HG03039 (cell line): ENCODE data around the gene CXCL14.

ENCODE experiments used
- ATAC-seq: cut with Tn5 transposase; IDR thresholded peaks from one replicate; pipeline ENCODE4 v1.9.1; 2021; ENCODE audit warnings: mild to moderate bottlenecking, moderate library complexity; ENCODE audit not compliant: unreplicated experiment

Gene CXCL14

GRCh38 chr5:135596788-135597187, 18.0 kb upstream of the CXCL14 start:
- no peak for ATAC-seq

- no peak for ATAC-seq
Measured at GRCh38 chr5:135596157-135596763, 17.5 kb upstream of the CXCL14 start.

GRCh38 chr5:135594416-135594960, 15.7 kb upstream of the CXCL14 start:
- no peak for ATAC-seq

GRCh38 chr5:135593886-135594285, 15.1 kb upstream of the CXCL14 start:
- ATAC-seq = no peak

- ATAC-seq = no peak
Measured at GRCh38 chr5:135593141-135593540, 14.3 kb upstream of the CXCL14 start.

GRCh38 chr5:135592312-135593045, 13.7 kb upstream of the CXCL14 start:
- ATAC-seq = no peak

GRCh38 chr5:135591277-135591676, 12.5 kb upstream of the CXCL14 start:
- no peak for ATAC-seq

GRCh38 chr5:135589152-135589551, 10.4 kb upstream of the CXCL14 start:
- no peak for ATAC-seq

- no peak for ATAC-seq
Measured at GRCh38 chr5:135587721-135588663, 9.2 kb upstream of the CXCL14 start.

GRCh38 chr5:135584918-135585317, 6.1 kb upstream of the CXCL14 start:
- ATAC-seq = no peak

- ATAC-seq = no peak
Measured at GRCh38 chr5:135584276-135584675, 5.5 kb upstream of the CXCL14 start.

- no peak for ATAC-seq
Measured at GRCh38 chr5:135582099-135582781, 3.4 kb upstream of the CXCL14 start.

GRCh38 chr5:135578305-135578684, 496 bp downstream of the CXCL14 start:
- ATAC-seq = no peak

GRCh38 chr5:135577421-135577820, 1.4 kb downstream of the CXCL14 start:
- no peak for ATAC-seq

- ATAC-seq = no peak
Measured at GRCh38 chr5:135576075-135576599, 2.7 kb downstream of the CXCL14 start.

- ATAC-seq = no peak
Measured at GRCh38 chr5:135574493-135574892, 4.3 kb downstream of the CXCL14 start.

GRCh38 chr5:135571902-135572301, 6.9 kb downstream of the CXCL14 start:
- ATAC-seq = no peak

- no peak for ATAC-seq
Measured at GRCh38 chr5:135571066-135571609, 7.7 kb downstream of the CXCL14 start.

GRCh38 chr5:135570453-135570764, 8.4 kb downstream of the CXCL14 start:
- no peak for ATAC-seq

- no peak for ATAC-seq
Measured at GRCh38 chr5:135569755-135570452, 8.9 kb downstream of the CXCL14 start.
